HG02623 (cell line): ENCODE results near the gene ARPP21.

ENCODE experiments used
- ATAC-seq: cut with Tn5 transposase; IDR thresholded peaks from one replicate; pipeline ENCODE4 v1.9.1; 2021; ENCODE audit warnings: moderate library complexity; ENCODE audit not compliant: unreplicated experiment

ARPP21 gene

DNA sequence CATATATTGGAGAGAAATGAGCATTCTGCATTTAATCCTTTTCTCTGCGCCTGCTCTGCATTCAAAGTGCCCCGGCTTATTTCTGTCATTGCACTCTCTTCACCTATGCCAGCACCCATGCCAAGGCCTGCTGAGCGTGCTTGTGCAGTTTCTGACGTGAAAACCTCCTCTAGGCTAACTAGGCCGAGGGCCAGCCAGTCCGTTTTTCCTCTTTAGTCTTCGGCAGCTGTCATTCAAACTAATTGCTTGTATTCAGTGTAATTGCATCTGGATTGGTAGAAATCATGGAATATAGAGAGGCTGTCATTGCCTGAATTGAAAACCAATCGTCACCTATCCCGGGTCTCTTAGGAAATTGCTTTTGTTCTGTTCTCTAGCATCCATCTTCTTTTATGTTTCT lies 94.0 kb downstream of the ARPP21 start:
- no peak for ATAC-seq

DNA sequence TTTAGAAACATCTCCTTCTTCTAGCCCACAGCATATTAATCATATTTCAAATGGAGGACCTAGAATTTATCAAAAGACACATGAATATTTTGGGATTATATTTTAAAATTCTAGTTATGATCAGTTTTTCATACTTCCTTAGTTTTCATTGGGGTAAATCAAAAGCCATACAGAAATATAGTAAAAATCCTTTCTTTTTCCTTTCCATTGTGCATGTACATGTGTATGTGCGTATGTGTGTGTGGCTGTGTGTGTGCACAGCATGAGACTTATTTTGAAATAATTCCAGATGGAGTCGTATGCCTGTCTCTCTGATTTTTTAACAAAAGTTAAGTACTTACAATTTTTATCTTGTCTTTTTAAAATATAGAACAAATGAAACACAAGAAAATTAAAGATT lies 94.5 kb downstream of the ARPP21 start:
- ATAC-seq = no peak

DNA sequence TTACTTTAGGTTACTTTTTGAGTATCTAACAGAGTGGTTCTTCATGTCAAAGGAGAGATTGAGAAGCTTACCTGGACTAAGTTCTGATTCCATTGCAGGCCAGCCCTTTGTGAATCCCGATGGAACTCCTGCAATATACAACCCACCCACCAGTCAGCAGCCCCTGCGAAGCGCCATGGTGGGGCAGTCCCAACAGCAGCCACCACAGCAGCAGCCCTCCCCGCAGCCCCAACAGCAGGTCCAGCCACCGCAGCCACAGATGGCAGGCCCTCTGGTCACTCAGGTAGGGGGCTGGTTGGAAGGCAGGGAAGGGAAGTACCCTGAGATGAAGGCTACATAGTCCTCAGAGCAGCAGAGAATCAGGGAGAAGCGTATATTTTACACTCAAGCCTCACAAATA lies 97.8 kb downstream of the ARPP21 start:
- no peak for ATAC-seq

DNA sequence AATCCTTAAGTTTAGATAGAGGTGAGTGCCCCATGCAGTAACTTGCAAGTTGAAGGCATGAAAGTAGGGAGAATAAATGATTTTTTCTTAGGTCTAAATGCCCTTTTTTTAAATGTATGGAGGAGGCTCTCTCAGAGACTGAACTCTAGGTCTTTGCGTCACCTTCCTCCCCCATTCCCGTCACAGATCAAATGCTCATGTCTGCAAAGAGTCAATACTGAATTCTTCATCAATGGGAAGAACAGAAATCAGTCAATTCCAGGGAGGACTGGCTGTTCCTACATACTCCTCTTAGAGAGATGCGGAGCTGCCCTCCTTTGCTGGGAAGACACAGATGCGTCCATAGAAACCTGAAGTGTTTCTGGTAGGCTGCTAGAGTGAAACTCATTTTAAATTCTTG lies 98.2 kb downstream of the ARPP21 start:
- no peak for ATAC-seq

DNA sequence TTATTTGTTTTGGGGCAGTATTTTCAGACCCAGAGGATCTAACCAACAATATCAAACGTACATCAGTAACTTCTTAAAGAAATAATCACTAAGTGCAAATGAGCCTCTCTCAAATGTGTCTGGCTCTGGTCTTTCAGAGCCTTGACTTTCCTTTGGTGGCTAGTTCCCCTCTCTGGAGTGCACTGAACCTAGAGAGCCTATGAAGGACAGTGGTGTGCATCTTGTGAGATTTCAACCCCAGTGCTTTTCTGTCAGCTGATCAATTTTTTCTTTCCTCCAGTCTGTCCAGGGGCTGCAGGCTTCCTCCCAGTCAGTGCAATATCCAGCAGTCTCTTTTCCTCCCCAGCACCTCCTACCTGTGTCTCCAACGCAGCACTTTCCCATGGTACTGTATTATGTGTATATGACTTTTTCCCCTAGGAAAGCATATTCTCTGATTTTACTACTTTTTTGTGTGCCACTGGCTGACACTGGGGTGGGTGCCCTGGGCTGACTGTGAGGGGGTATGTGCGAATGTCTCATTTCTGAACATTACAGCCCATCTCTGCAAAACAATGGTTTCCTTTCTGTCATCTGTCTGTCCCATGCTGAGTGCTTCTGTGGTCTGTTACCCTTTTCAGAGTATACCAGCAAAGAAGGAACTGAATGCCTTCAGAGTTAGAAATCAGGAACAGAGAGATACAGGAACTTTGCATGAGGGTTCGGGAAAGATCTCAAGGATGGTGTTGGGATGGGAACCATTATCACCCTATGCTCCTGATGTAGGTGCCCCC lies 98.8 kb downstream of the ARPP21 start:
- no peak for ATAC-seq

DNA sequence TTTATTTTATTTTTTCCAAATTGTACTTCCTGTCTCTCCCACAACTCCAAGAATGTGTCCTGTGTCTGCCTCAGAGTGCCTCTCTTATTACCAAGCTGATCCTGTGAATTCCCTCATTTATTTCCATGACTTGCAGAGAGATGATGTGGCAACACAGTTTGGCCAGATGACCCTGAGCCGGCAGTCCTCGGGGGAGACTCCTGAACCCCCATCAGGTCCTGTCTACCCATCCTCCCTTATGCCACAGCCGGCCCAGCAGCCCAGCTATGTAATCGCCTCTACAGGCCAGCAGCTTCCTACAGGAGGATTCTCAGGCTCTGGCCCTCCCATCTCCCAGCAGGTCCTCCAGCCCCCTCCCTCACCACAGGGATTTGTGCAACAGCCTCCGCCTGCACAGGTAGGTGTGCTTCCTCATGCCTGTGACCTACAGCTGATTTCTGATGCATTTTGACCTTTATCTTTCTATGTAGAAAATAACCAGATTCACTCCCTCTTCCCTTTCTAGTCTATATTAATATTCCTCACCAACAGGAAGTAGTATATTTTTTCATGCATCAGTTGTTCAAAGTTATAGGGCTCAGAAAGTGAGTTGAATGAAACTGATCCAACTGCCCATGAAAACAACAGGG lies 100.0 kb downstream of the ARPP21 start:
- ATAC-seq = no peak

DNA sequence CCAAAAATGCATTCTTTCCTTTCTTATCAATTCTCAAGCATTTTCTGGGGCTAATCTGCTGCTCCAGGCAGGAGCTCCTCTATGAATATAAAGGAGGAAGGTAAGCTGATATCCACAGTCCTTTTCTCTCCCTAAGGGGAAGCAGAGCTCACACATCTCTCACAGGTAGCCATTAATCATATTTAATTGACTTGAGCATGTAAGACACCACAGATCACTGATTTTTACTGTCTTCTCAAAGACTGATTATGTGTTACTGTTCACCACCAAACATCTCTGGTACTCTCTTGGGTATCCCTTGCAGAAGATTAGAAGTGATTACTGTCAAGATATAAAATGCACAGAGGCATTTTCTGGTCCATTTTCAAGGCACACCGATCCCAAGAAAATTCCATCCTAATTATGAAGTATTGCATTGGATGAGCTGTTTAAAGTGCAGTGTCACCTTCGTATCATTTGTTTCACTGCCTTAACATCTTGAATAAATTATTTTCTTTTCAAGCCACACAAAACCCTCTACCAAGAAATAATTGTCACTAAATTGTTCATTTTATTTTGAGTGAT lies 100.7 kb downstream of the ARPP21 start:
- ATAC-seq = no peak

DNA sequence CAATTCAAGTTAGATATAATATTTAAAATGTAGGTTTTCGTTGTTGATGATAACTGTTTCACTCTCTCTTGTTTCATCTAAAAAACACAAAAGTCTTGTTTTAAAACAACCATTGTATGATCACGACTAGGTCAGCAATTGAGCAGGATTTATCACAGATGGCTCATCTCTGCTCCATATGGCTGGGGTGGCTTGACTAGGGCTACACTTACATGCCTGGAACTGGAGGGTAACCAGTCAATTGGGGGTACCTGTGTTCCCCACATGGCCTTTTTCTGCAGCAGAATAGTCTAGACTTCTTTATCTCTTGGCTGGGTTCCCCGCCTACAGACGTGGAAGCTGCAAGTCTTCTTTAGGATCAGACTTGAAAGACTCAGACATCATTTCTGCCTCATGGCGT lies 103.9 kb downstream of the ARPP21 start:
- no peak for ATAC-seq

DNA sequence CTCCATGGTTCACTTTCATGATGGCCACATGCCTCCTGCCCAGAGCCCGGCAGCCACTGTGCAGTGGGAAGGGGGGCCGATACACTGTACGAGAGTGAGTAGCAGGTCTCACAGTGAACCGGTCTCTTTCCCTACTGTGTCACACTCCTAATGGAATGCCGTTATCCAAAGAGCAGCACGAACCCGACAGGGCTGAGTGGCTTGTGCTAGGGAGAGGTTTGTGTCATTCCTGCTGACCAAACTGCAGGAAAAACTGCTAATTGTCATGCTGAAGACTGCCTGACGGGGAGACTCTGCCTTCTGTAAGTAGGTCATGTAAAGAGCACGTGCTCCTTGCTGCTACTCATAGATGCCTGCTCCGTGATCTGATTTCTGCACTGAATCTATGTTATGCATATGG lies 105.1 kb downstream of the ARPP21 start:
- ATAC-seq = no peak

DNA sequence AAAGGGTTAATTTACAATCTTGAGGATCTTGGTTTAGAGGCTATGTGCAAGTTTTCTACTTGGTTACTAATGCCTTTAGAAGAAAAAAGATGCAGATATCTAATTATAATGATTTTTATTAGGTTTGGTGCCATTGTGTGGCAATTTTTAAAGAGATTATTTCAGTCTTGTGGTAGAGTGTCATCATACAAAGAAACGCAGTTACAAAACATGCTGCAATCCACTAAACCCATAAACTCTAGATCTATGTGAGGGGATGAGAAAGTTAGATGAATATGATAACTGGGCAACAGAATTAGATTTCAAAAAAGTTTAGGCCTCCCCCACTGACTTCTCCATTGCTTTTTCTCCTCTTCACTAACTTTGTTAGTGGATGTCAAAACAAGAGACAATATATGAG lies 106.0 kb downstream of the ARPP21 start:
- no peak for ATAC-seq

DNA sequence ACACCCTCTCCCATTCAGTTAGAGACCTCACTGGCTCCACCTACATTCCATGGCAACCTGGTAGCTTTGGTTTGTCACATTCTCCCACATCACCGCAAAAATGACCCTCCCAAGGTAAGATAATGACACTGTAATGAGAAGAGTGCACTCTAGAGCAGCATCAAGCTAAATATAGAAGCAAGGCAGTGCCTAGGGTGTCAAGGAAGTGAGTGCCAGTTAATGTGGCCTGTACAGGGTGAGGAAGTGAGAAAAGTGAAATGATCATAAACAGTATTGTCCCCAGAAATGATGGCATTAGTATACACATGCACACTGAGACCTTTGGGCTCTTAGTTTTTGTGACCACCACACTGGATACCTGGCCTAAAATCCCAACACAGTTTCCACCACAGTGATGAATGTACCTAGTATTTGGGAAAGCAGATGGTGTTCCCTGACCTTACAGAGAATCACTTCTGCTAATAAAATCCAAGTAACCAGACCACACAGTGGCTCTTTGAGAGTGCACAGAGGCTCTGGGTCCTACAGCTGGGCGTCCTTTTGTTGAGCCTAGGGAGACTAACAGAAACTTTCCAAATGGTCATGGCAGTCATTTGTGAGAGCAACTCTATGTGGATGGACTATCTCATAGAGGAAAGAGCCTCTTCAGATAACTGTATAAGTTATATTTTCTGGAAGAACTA lies 106.6 kb downstream of the ARPP21 start:
- ATAC-seq = no peak

DNA sequence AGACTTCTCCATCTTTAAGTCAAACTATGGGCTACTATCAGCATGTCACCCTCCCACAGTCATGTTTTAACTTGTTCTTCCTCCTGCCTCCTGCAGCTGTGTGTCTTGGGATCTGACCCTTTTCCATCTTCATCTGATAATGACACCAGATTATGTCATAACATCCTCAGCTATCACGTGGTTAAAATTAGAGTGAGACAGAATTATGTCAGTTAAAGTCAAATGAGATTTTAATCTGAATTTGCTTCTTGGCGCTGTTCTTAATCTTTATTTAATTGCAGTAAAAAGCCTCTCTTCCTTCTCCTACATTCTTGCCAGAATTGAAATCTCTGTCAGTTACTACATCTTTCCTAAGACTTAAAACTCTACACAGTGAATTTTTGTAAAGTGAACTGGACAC lies 107.2 kb downstream of the ARPP21 start:
- no peak for ATAC-seq

DNA sequence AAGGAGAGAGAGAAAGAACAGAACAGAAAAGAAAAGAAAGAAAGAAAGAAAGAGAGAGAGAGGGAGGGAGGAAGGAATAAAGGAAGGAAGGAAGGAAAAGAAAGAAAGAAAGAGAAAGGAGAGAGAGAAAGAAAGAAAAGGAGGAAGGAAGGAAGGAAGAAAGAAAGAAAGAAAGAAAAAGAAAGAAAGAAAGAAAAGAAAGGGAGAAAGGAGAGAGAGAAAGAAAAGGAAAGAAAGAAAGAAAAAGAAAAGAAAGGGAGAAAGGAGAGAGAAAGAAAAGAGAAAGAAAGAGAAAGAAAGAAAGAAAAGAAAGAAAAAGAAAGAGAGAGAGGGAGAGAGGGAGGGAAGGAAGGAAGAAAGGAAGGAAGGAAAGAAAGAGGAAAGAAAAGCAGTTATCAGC lies 108.8 kb downstream of the ARPP21 start:
- ATAC-seq = no peak

DNA sequence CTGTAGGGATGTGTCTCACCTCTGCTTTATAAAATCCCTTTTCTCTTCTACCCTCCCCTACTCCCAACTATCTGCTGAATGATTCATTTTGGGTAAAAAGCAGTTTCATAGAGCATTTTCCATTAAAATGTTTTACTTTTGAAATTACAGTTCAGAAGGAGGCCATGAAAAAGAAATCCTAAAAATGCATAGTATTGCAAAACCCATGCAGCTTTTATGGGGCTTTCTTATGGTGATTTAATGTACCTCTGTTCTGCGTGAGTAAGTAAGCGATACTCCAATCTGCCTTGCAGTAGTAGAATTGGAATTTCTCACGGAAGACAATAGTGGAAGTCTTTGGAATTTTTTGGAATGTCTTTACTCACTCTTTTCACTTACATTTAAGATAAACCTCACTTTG lies 111.9 kb downstream of the ARPP21 start:
- ATAC-seq = no peak

DNA sequence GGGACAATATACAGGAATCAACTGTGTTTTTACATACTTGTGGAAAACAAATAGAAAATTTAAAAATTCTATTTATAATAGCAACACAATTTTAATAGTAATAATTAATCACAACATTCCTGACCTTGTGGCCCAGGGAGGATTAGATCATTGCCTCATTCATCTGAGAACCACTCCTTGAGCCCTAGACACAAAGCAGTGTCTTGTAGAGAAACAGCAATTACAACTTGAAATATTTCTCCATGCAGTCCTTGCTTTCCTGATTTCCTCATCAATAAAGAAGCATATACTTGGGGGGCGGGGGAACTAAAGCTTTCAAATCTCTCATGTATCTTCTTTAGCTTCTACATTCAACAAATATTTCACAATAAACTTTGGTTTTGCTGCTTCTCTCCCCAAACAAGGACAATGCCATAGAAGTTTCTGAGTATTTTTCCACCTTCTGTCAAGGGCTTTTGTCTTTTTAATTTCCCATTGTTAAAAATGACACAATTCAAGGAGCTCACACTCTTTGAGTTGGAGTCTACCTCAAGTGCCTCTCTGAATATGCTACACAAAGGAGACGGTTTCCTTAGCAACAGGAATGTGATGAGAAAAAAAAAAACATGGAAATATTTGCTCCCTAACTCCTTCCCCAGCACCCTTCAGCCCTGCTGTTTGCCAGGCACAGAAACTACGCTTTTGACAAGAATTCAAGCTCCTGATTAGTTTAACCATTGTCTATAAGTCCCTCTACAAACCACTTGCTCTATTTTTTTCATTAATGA lies 118.8 kb downstream of the ARPP21 start:
- ATAC-seq = no peak

DNA sequence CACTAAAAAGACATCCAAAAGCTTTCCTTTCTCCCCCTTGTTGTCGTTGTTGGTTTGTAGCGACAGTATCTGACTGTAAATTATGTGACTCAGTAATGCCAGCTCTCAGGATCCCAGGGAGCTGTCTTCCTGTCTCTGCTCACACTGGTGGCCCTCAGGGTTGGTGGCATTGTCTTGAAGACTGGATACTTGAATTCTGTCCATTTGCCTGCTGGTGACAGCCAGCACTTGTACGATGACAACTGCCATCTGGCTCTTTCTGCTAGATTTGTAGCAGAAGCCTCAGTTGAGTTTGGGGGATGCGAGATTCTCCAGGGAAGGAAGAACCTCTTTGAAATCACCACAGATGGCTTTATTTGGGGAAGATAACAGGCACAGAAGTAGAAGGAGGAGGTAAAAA lies 120.8 kb downstream of the ARPP21 start:
- no peak for ATAC-seq

DNA sequence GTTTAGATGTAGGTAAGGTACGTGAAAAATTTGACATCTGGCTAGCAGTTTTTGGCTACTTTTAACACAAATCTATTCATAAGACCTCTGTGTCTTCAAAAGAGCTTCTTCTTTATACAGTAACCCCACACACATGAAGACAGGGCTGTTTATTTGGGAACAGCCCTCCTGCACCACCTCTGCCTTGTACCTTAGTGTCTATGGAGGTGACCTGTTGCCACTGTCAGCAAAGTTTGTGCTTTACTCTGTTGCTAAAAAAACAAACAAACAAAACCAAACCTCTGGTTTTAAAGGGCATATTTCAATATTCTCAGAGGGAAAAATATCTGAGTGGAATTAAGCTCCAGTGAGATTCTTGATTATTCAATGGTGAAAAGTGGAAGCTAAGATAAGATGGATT lies 122.0 kb downstream of the ARPP21 start:
- ATAC-seq = no peak

DNA sequence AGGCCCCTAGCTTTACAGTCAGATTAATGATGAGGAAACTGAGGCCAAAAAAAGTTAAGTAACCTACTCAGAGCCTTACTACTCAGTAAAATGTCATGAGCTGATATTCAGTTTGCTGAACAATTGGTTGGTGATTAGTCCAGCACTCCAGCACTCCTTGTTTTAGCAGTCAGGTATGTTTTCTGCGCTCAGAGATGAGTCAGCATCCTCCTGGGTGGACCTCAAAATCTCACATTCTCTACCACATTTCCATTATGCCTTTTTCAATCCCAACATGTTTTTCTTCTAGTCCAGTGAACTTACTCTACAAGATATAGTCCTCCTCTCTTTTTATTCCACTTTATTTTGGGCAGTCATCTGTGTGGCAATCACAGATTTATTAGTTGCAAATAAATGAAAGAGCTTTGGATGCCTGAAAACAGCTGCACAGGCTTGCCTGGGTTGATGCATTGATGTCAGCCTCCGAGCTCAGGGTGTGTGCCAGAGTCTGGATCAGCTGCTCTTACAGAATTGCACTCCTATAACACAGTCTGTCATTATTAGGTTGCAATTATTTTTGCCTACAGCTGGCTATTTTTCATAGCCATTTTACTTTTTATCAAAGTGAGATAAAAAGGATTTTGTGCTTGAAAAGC lies 133.2 kb downstream of the ARPP21 start:
- no peak for ATAC-seq

DNA sequence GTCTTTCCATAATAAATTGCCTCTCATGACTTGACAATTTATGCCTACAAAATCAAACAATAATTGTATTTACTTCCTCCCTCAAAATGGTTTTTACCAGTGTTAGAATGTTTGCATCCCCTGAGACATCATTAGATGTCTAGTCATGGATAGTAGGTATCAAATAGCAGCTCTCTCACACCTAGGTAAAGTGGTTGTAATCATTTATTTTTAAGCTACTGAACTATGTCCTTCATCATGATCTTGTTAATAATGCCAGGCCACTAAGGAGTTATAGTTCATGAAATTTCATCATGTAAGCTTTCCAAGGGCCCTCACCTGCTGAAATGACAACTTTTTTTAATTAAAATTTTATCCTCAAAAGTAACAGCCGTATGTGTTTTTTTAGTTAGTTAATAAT lies 134.1 kb downstream of the ARPP21 start:
- ATAC-seq = no peak

DNA sequence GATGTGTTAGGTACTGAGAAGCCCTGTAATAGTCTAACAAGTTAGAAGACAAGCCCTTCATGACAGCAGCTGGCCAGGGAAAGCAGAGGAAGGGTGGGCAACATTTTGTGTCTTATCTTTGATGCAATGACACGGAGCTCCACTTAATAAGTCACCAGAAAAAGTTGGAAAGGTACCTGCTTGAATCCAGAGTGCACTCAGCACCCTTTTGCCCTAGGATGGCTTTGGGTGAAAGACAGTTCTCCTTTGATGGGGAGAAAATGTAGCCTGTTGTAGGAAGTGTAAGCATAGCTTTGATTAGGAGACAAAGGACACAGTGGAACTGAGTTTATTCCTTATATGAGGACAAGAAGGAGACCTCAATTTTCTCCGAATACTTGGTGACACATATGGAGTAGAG lies 137.0 kb downstream of the ARPP21 start:
- ATAC-seq = no peak

DNA sequence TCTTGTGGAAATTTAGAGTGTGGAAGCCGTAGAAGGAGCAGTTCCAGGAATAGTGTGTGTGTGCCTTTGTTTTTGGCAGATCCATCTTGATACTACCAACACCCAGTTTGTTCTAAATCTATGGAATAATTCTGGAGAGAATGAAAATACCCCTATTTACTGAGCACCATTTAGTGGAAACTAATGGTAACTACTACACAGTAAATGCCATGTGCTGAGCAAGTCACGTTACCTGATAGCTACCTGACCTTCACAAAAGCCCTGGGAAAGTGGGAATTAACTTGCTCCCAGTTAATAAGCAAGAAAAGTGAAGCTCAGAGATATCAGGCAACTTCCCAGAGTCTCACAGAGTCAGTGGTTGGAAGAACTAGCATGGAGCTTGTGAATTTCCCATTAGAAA lies 137.7 kb downstream of the ARPP21 start:
- ATAC-seq = no peak
